BE2C (cell line): ENCODE data around the gene NT5C.
"Not testable (repeated sequence)": the region's sequence is repeated elsewhere in the genome, so short reads cannot be mapped to it uniquely, and the experiment has no call there.

Source experiments
- DNase-seq: peaks from one replicate; pipeline ENCODE4 v3.0.0-alpha.2; 2020
- H3K27me3 ChIP-seq: fragments of 250-450 bp; sonication (Bioruptor Pico); 2 replicates; pipeline ENCODE4 v1.5.1; 2020; ENCODE audit warnings: mild to moderate bottlenecking
- H3K36me3 ChIP-seq: fragments of 250-450 bp; sonication (Bioruptor Pico); 2 replicates; pipeline ENCODE4 v1.5.1; 2020; ENCODE audit warnings: mild to moderate bottlenecking
- H3K4me1 ChIP-seq: fragments of 250-450 bp; sonication (Bioruptor Pico); 2 replicates; pipeline ENCODE4 v1.5.1; 2020
- H3K4me3 ChIP-seq: 2 replicates; pipeline ENCODE4 v1.5.1; 2011; ENCODE audit warnings: low read depth, low read length
- H3K9me3 ChIP-seq: fragments of 250-450 bp; sonication (Bioruptor Pico); 2 replicates; pipeline ENCODE4 v1.5.1; 2020
- CTCF ChIP-seq: IDR thresholded peaks from 2 replicates; pipeline ENCODE4 v1.5.1; 2012; ENCODE audit warnings: mild to moderate bottlenecking, low read depth, low read length

Gene NT5C

GRCh38 chr17:75147878-75148546, 16.5 kb upstream of the NT5C start:
- Histone ChIP-seq H3K4me3 (no peak overlapping the region), H3K9me3 (no peaks in the 10 kb centered on the region), H3K36me3 (peaks cover 88% of the 10 kb centered on the region), H3K27me3 (no peaks in the 10 kb centered on the region), H3K4me1 (no peaks in the 10 kb centered on the region)
- no peak for DNase-seq
- TF ChIP-seq CTCF: no peak

DNA sequence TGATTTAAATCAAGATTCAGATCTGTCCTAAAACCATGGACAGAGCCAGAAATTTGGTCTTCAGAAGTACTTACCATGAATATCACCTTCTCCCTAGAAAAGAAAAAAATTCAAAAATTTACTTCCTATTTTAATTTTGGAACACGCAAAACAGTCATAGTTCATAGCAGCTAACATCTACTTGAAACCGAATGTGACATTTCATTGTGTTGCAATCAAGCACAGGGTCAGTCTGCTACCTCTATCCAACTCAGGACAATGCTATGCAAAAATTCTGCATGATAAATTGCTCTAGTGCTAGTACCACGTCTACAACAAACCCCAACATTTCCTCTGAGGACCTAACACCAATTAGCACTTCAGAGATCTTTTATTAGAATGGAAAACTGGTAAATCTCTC, 15.1 kb upstream of the NT5C start:
- Histone ChIP-seq H3K4me1 (no peaks in the 10 kb centered on the region), H3K9me3 (no peaks in the 10 kb centered on the region), H3K4me3 (no peak overlapping the region), H3K27me3 (no peaks in the 10 kb centered on the region), H3K36me3 (peaks cover 92% of the 10 kb centered on the region)
- TF ChIP-seq CTCF: no peak
- no peak for DNase-seq

DNA sequence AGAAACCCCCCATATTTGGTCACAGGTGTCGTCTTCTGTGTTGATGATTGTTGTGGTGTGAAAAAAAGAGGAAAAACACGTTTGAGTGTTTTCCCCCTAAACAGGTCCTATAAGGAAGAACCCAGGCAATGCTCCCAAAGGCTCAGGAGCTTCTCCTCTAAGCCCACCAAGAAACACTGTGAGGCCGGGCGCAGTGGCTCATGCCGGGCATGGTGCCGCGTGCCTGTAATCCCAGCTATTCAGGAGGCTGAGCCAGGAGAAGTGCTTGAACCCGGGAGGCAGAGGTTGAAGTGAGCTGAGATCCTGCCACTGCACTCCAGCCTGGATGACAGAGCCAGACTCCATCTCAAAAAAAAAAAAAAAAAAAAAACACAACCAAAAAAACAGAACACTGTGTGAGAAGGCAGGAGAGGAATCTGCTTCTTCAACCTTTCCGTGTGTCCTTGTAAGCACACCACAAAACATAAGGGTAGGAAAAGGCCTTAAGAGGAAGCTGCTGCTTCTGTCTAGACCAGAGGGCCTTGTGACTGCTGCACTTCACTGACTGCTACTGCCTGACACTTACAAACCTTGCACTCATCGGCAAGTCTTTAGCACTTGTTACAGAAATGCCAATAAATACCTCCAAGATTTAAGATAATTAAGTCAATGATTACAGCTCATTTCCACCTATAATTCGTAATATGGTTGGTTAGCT, 13.4 kb upstream of the NT5C start:
- DNase-seq: no peak
- Histone ChIP-seq H3K27me3 (no peaks in the 10 kb centered on the region), H3K36me3 (peaks cover 97% of the 10 kb centered on the region), H3K4me1 (no peaks in the 10 kb centered on the region), H3K4me3 (no peak overlapping the region), H3K9me3 (no peaks in the 10 kb centered on the region)
- TF ChIP-seq CTCF: no peak

GRCh38 chr17:75142236-75142971, 10.9 kb upstream of the NT5C start:
- Histone ChIP-seq H3K36me3 (peaks cover 95% of the 10 kb centered on the region), H3K4me1 (no peaks in the 10 kb centered on the region), H3K9me3 (no peaks in the 10 kb centered on the region), H3K4me3 (no peak overlapping the region), H3K27me3 (no peaks in the 10 kb centered on the region)
- TF ChIP-seq CTCF: no peak
- no peak for DNase-seq

DNA sequence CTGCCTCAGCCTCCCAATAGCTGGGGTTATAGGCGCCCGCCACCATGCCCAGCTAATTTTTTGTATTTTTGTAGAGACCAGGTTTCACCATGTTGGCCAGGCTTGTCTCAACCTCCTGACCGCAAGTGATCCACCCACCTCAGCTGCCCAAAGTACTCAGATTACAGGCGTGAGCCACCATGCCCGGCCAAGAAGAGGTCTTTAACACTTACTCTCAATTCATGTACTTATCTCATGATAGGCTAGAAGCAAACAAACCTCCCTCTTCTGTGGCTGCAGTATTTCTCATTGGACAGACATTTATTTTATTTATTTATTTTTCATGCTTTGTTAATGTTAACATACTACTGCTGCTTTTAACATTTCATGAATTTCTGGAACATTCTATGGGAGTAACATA, 7.0 kb upstream of the NT5C start:
- Histone ChIP-seq H3K4me1 (no peaks in the 10 kb centered on the region), H3K36me3 (peaks cover 76% of the 10 kb centered on the region), H3K9me3 (no peaks in the 10 kb centered on the region), H3K4me3 (no peak overlapping the region), H3K27me3 (no peaks in the 10 kb centered on the region)
- no peak for DNase-seq
- TF ChIP-seq CTCF: no peak

GRCh38 chr17:75137762-75138161, 6.2 kb upstream of the NT5C start:
- not testable (repeated sequence) for H3K9me3 ChIP-seq, H3K4me3 ChIP-seq, H3K27me3 ChIP-seq, DNase-seq, H3K4me1 ChIP-seq
- peaks cover 68% of the 10 kb centered on the region for H3K36me3 ChIP-seq
